ENCODE measurements around the gene RFPL1.
A peak's percentile ranks its signal among the peaks of the same experiment; 100 is the strongest.
"Not testable (repeated sequence)": the region's sequence is repeated elsewhere in the genome, so short reads cannot be mapped to it uniquely, and the experiment has no call there.

Gene RFPL1

GRCh38 chr22:29438283-29438682, at the start of gene RFPL1:
Gene RFPL1, plus strand, starts transcription at chr22:29438583.
- not testable (repeated sequence) for DNase-seq

- no peak for DNase-seq
These were observed 49.7 kb upstream of the RFPL1 start for GRCh38 chr22:29388759-29389090.

GRCh38 chr22:29390270-29390669, 48.1 kb upstream of the RFPL1 start:
- no peak for DNase-seq

GRCh38 chr22:29391546-29391945, 46.8 kb upstream of the RFPL1 start:
- DNase-seq, result no peak

GRCh38 chr22:29393019-29393608, 45.3 kb upstream of the RFPL1 start:
- DNase-seq, result no peak

- peak; percentile 23 for DNase-seq
These were observed 43.3 kb upstream of the RFPL1 start for GRCh38 chr22:29394931-29395581.

- no peak for DNase-seq
These were observed 42.3 kb upstream of the RFPL1 start for GRCh38 chr22:29396126-29396525.

- DNase-seq, result no peak
These were observed 40.6 kb upstream of the RFPL1 start for GRCh38 chr22:29397791-29398190.

- no peak for DNase-seq
These were observed 37.8 kb upstream of the RFPL1 start for GRCh38 chr22:29400576-29400975.

- DNase-seq, result not testable (repeated sequence)
These were observed 36.8 kb upstream of the RFPL1 start for GRCh38 chr22:29401538-29401937.

- no peak for DNase-seq
These were observed 29.4 kb upstream of the RFPL1 start for GRCh38 chr22:29408940-29409339.

- DNase-seq, result not testable (repeated sequence)
These were observed 26.7 kb upstream of the RFPL1 start for GRCh38 chr22:29411569-29412211.

- DNase-seq, result not testable (repeated sequence)
These were observed 25.6 kb upstream of the RFPL1 start for GRCh38 chr22:29412772-29413171.

GRCh38 chr22:29414951-29415591, 23.3 kb upstream of the RFPL1 start:
- DNase-seq, result not testable (repeated sequence)

GRCh38 chr22:29418704-29419103, 19.7 kb upstream of the RFPL1 start:
- not testable (repeated sequence) for DNase-seq

- no peak for DNase-seq
These were observed 11.9 kb upstream of the RFPL1 start for GRCh38 chr22:29426476-29426875.

GRCh38 chr22:29427176-29427760, 11.1 kb upstream of the RFPL1 start:
- no peak for DNase-seq

GRCh38 chr22:29431986-29432385, 6.4 kb upstream of the RFPL1 start:
- DNase-seq, result no peak

GRCh38 chr22:29433856-29434255, 4.5 kb upstream of the RFPL1 start:
- DNase-seq, result no peak

GRCh38 chr22:29434288-29434687, 4.1 kb upstream of the RFPL1 start:
- no peak for DNase-seq

- DNase-seq, result no peak
These were observed 2.9 kb upstream of the RFPL1 start for GRCh38 chr22:29435236-29436136.

- no peak for DNase-seq
These were observed 4.6 kb downstream of the RFPL1 start for GRCh38 chr22:29442976-29443375.

GRCh38 chr22:29443452-29443851, 5.1 kb downstream of the RFPL1 start:
- DNase-seq, result no peak

All from NCI-H2081 treated with DMSO at 0.1 percent for 48 hours (cell line).